Adrenal gland (tissue), 12 donors: Measurements from ENCODE around the gene ZNRF3. TPM values are rescaled to one million over a fixed set of nuclear protein-coding genes. Genes with fewer than 3 reads are reported as not detected.

Experiments
- DNase-seq, 7 donors: peaks; one replicate each; pipeline ENCODE4 v3.0.0-alpha.2; 2019 to 2020
- H3K27ac ChIP-seq, 5 donors: fragments of 200-600 bp; sonication (generic) in 4 of 5; 1 replicate in 3 of 5; 2 replicates in 2 of 5; pipeline versions ENCODE4 v1.5.1 to v1.8.0; 2016 to 2020; ENCODE audit warnings: mild to moderate bottlenecking in 1 of 5
- H3K27me3 ChIP-seq: fragments of 200-600 bp; 2 replicates; pipeline ENCODE4 v1.8.0; 2021
- H3K36me3 ChIP-seq, 2 donors: fragments of 200-600 bp; replicated peaks in 1 of 2; 1 replicate in 1 of 2; 2 replicates in 1 of 2; pipeline versions ENCODE4 v1.5.1 to v1.8.0; 2018 to 2022
- H3K4me1 ChIP-seq, 2 donors: fragments of 200-600 bp; replicated peaks in 1 of 2; 1 replicate in 1 of 2; 2 replicates in 1 of 2; pipeline versions ENCODE4 v1.5.1 to v1.8.0; 2018 to 2021
- H3K4me3 ChIP-seq, 4 donors: fragments of 200-600 bp; sonication (generic) in 3 of 4; one replicate each; pipeline ENCODE4 v1.5.1; 2016 to 2018
- H3K9me3 ChIP-seq, 3 donors: fragments of 200-600 bp; sonication (generic) in 1 of 3; replicated peaks in 1 of 3; 1 replicate in 2 of 3; 2 replicates in 1 of 3; pipeline versions ENCODE4 v1.5.1 to v1.8.0; 2016 to 2021
- CTCF ChIP-seq, 6 experiments: fragments of 450-650 bp in 4 of 6; fragments of 200-600 bp in 2 of 6; sonication (generic) in 1 of 6; IDR thresholded peaks; 1 replicate in 5 of 6; 2 replicates in 1 of 6; pipeline versions ENCODE4 v1.5.1 to v1.8.0; 2016 to 2021; ENCODE audit warnings: antibody characterized with exemption in 6 of 6, mild to moderate bottlenecking in 2 of 6, moderate library complexity in 1 of 6
- POLR2A ChIP-seq, 2 donors: fragments of 450-650 bp; IDR thresholded peaks; one replicate each; pipeline ENCODE4 v1.6.1; 2017; ENCODE audit warnings: antibody characterized with exemption in 2 of 2, mild to moderate bottlenecking in 2 of 2, moderate library complexity in 1 of 2
- WGBS, 4 donors: extraction: QIAGEN DNeasy Blood & Tissue Kit in 2 of 4; methylation state at CpG; one replicate each; pipeline versions ENCODE4 v1.1.5 to v1.1.7; 2013 to 2017; 5-methylcytosine and 5-hydroxymethylcytosine counted together
- intact Hi-C, 2 donors: fragments of 100-400 bp; cut with DNase I; formaldehyde crosslinking; loops; one replicate each; pipeline versions ENCODE4 v1.14.1 to v1.15.0; 2022 to 2023
- polyA plus RNA-seq, 3 donors: library from polyadenylated mRNA; stranded (reverse); fragments of 200-250 nt in 2 of 3; fragments of 350-450 nt in 1 of 3; fragmentation: Illumina TruSeq in 1 of 3; extraction: RNeasy Lipid Tissue Mini Kit (QIAGEN cat#74804) in 1 of 3; gene quantifications; one replicate each; pipeline ENCODE4 v1.2.3, GENCODE V29; 2013 to 2014
- total RNA-seq, 9 donors: library from RNA; depleted of rRNA in 4 of 9; stranded (reverse); fragments of >200 nt in 4 of 9; fragments of 120-200 nt in 1 of 9; fragmentation: NEBNext Ultra II Directional in 1 of 9; extraction: Animal tissue kit (Norgen Biotek cat#: 25700) in 1 of 9; gene quantifications; one replicate each; pipeline versions ENCODE4 v1.1.0 to v1.2.4, GENCODE V29; 2013 to 2023
- donor health status: healthy with polysubstance abuse.
- donor health status: Bipolar disorder and iron deficiency.
- donor health status: DM: yes; HTN: yes; CAD: no.
- donor health status: DM: no; HTN: no; CAD: no.
- donor health status: DM: no; HTN: no; CAD: no.
- donor health status: DM: yes; HTN: yes; CAD: no.

The ZNRF3 gene
- total and polyA plus RNA-seq, 12 donors: 3.1 to 40.9 (median 17.0) TPM

- intact Hi-C loops: loop anchor here in 1 of 2 donors (10.0 kb wide), 1 partner anchor 75 kb away; no protein-coding TSS in a partner anchor
- no peaks in the 10 kb centered on the region for H3K9me3 ChIP-seq
- 70 to 78% (median 71%) methylated on average over 8 of the region's 8 CpGs for WGBS, 4 donors
- H3K4me3 ChIP-seq: no peak overlapping the region
- H3K4me1 ChIP-seq: peaks cover 63 to 74% of the 10 kb centered on the region in 2 donors
- peak overlapping the region in 3 of 5 donors; percentile 19 to 56 (median 19) for H3K27ac ChIP-seq
- no peaks in the 10 kb centered on the region for H3K36me3 ChIP-seq
- H3K27me3 ChIP-seq: no peaks in the 10 kb centered on the region
- TF ChIP-seq POLR2A (IDR thresholded peaks at IDR 0.05) (no peak), CTCF (IDR thresholded peaks at IDR 0.05) (no peak)
- DNase-seq: no peak
Measured at GRCh38 chr22:29079218-29079901, 196.0 kb downstream of the ZNRF3 start.

- DNase-seq: no peak
- H3K27ac ChIP-seq: peak overlapping the region in 1 of 5 donors; percentile 22
Measured at GRCh38 chr22:29080106-29080975, 197.0 kb downstream of the ZNRF3 start.

GRCh38 chr22:29081517-29082236 is 198.3 kb downstream of the ZNRF3 start:
- H3K36me3 ChIP-seq: no peaks in the 10 kb centered on the region
- H3K27ac ChIP-seq: peak overlapping the region in 4 of 5 donors; percentile 18 to 85 (median 67)
- no peak overlapping the region for H3K4me3 ChIP-seq
- DNase-seq: peak in 6 of 7 donors; percentile 42 to 71 (median 52)
- intact Hi-C loops: no loop called here
- WGBS, 4 donors: 25 to 44% (median 36%) methylated on average over 3 of the region's 3 CpGs
- no peaks in the 10 kb centered on the region for H3K9me3 ChIP-seq
- H3K4me1 ChIP-seq: peaks cover 62 to 64% of the 10 kb centered on the region in 2 donors
- TF ChIP-seq CTCF (IDR thresholded peaks at IDR 0.05): no peak
- peak in 1 of 2 donors; percentile 24 for TF ChIP-seq POLR2A (IDR thresholded peaks at IDR 0.05)
- H3K27me3 ChIP-seq: no peaks in the 10 kb centered on the region

More at GRCh38 chr22:29080106-29080975, 197.0 kb downstream of the ZNRF3 start:
- no peaks in the 10 kb centered on the region for H3K27me3 ChIP-seq
- intact Hi-C loops: no loop called here
- no peaks in the 10 kb centered on the region for H3K9me3 ChIP-seq
- no peaks in the 10 kb centered on the region for H3K36me3 ChIP-seq
- H3K4me1 ChIP-seq: peaks cover 64% of the 10 kb centered on the region in 2 donors
- WGBS, 4 donors: 81 to 92% (median 90%) methylated on average over 7 of the region's 7 CpGs
- TF ChIP-seq POLR2A (IDR thresholded peaks at IDR 0.05) (no peak), CTCF (IDR thresholded peaks at IDR 0.05) (no peak)
- H3K4me3 ChIP-seq: no peak overlapping the region
